ENCODE measurements around the gene MGAT4A. TPM values are rescaled to one million over a fixed set of nuclear protein-coding genes. Genes with fewer than 3 reads are reported as not detected.

MGAT4A gene
- total and polyA plus RNA-seq, 7 donors: 3.0 to 12.3 (median 8.0) TPM

- no peak for TF ChIP-seq CTCF (IDR thresholded peaks at IDR 0.05)
- H3K4me3 ChIP-seq: no peak overlapping the region
- DNase-seq: no peak
- no peaks in the 10 kb centered on the region for H3K4me1 ChIP-seq
- H3K9me3 ChIP-seq: no peaks in the 10 kb centered on the region
- intact Hi-C loops (cut with DNase I): no loop called here
- H3K27ac ChIP-seq: no peak overlapping the region
- WGBS, 3 donors: 90 to 92% (median 92%) methylated on average over 14 of the region's 14 CpGs
- H3K27me3 ChIP-seq (ENCODE audit: insufficient read depth in 3 of 3, low read length in 2 of 3): peaks cover 0 to 11% (median 0%) of the 10 kb centered on the region in 3 donors
- no peaks in the 10 kb centered on the region for H3K36me3 ChIP-seq (ENCODE audit: insufficient read depth in 1 of 2, low read depth in 1 of 2)
- no peak for ATAC-seq
Observed at GRCh38 chr2:98769784-98770183, 38.9 kb upstream of the MGAT4A start.

- H3K4me3 ChIP-seq: no peak overlapping the region
- WGBS, 3 donors: 52 to 69% (median 61%) methylated on average over 6 of the region's 6 CpGs
- no peak for DNase-seq
- no peaks in the 10 kb centered on the region for H3K4me1 ChIP-seq
- TF ChIP-seq CTCF (IDR thresholded peaks at IDR 0.05): no peak
- intact Hi-C loops (cut with DNase I): no loop called here
- no peaks in the 10 kb centered on the region for H3K9me3 ChIP-seq
- peaks cover 0 to 10% (median 0%) of the 10 kb centered on the region in 3 donors for H3K27me3 ChIP-seq (ENCODE audit: insufficient read depth in 3 of 3, low read length in 2 of 3)
- H3K36me3 ChIP-seq (ENCODE audit: insufficient read depth in 1 of 2, low read depth in 1 of 2): no peaks in the 10 kb centered on the region
- H3K27ac ChIP-seq: no peak overlapping the region
- ATAC-seq: no peak
Observed at GRCh38 chr2:98769114-98769476, 38.2 kb upstream of the MGAT4A start.

- intact Hi-C loops (cut with DNase I): no loop called here
Observed at GRCh38 chr2:98768384-98769113, 37.6 kb upstream of the MGAT4A start.

GRCh38 chr2:98764499-98764898 lies 33.6 kb upstream of the MGAT4A start:
- Histone ChIP-seq H3K9me3 (no peaks in the 10 kb centered on the region), H3K36me3 (ENCODE audit: insufficient read depth in 1 of 2, low read depth in 1 of 2) (no peaks in the 10 kb centered on the region), H3K27ac (no peak overlapping the region), H3K27me3 (ENCODE audit: insufficient read depth in 3 of 3, low read length in 2 of 3) (peaks cover 0 to 6% (median 0%) of the 10 kb centered on the region in 3 donors), H3K4me3 (no peak overlapping the region), H3K4me1 (no peaks in the 10 kb centered on the region)
- 56 to 66% (median 57%) methylated on average over 4 of the region's 4 CpGs for WGBS, 3 donors
- ATAC-seq (no peak), DNase-seq (no peak)
- intact Hi-C loops (cut with DNase I): no loop called here
- no peak for TF ChIP-seq CTCF (IDR thresholded peaks at IDR 0.05)

More at GRCh38 chr2:98768384-98769113, 37.6 kb upstream of the MGAT4A start:
- Histone ChIP-seq H3K4me3 (no peak overlapping the region), H3K27ac (no peak overlapping the region), H3K27me3 (ENCODE audit: insufficient read depth in 3 of 3, low read length in 2 of 3) (peaks cover 0 to 6% (median 0%) of the 10 kb centered on the region in 3 donors), H3K4me1 (no peaks in the 10 kb centered on the region), H3K36me3 (ENCODE audit: insufficient read depth in 1 of 2, low read depth in 1 of 2) (no peaks in the 10 kb centered on the region), H3K9me3 (no peaks in the 10 kb centered on the region)
- ATAC-seq (no peak), DNase-seq (no peak)
- 46 to 49% (median 47%) methylated on average over 7 of the region's 7 CpGs for WGBS, 3 donors
- no peak for TF ChIP-seq CTCF (IDR thresholded peaks at IDR 0.05)

Measured in psoas muscle (tissue), 8 donors.